SK-MEL-5 (cell line): ENCODE results near the gene PTPRS. TPM values are rescaled to one million over a fixed set of nuclear protein-coding genes. Genes with fewer than 3 reads are reported as not detected.
A peak's percentile ranks its signal among the peaks of the same experiment; 100 is the strongest.

Experiments
- DNase-seq: peaks from one replicate; pipeline ENCODE4 v3.0.0-alpha.2; 2016; ENCODE audit warnings: low read depth, low spot score
- in situ Hi-C: cut with HindIII; loops from 2 replicates; pipeline ENCODE4 v1.10.0; 2016; ENCODE audit warnings: low sequenced_read_pairs, high pct_unique_total_duplicates, low pct_unique_long_range_greater_than_20kb
- total RNA-seq: library from RNA; depleted of rRNA; stranded (reverse); fragments of >200 nt; shearing (Covaris generic); gene quantifications from 2 replicates; pipeline ENCODE4 v1.2.3, GENCODE V29; 2014

PTPRS gene
- total RNA-seq, 1 experiment from 2014 or later, result 74.6 TPM

DNA sequence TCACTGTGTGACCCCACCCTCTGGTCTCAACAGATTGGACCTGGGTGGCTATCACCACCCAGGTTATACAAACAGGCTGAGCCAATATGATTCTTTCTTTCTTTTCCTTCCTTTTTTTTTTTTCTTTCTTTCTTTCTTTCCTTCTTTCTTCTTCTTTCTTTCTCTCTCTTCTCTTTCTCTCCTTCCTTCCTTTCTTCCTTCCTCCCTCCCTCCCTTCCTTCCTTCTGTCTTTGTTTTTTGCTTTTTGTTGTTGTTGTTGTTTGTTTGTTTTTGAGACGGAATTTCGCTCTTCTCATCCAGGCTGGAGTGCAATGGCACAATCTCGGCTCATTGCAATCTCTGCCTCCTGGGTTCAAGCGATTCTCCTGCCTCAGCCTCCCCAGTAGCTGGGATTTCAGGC is 17.0 kb upstream of the PTPRS start:
- in situ Hi-C loops, result no loop called here
- DNase-seq, result no peak

DNA sequence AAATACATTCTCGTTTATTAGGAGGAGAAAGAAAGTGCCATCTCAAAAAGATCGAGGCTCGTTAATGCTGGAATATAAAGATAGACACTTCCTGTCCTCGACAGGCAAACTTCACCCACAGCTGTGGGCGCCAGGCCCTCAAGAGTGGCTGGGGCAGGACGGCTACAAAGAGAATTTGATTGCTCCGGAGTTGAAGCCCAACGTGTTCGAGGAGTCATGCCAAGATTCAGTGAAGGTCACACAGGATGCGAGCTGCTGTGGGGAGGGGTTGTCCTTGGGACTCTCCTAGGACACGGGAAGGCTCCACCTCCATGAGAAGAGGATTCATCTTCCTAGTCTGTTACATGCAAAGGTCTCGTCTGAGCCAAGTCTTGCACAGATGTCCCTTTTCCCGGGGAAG is 16.3 kb upstream of the PTPRS start:
- peak; percentile 22 for DNase-seq
- in situ Hi-C loops, result no loop called here

DNA sequence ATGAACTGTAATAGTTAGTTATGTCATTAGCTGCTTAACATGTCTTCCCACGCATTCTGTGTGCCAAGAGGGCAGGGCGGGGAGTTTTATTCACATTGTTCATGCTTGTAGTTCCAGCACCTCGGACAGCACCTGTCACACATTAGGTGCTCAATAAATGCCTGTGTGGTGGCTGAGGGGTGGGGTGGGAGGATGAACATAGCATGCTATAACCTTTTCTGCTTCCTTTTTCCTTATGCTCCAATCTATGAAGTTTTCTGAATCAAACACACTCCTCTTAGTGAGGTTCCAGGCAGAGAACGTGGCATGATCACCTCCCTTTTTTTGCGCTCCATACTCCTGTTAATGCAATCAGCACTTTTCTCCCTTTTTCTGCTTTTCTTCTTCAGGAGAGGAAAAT is 15.8 kb upstream of the PTPRS start:
- in situ Hi-C loops, result no loop called here
- DNase-seq, result no peak

GRCh38 chr19:5355693-5356092 is 15.1 kb upstream of the PTPRS start:
- in situ Hi-C loops, result no loop called here
- no peak for DNase-seq

DNA sequence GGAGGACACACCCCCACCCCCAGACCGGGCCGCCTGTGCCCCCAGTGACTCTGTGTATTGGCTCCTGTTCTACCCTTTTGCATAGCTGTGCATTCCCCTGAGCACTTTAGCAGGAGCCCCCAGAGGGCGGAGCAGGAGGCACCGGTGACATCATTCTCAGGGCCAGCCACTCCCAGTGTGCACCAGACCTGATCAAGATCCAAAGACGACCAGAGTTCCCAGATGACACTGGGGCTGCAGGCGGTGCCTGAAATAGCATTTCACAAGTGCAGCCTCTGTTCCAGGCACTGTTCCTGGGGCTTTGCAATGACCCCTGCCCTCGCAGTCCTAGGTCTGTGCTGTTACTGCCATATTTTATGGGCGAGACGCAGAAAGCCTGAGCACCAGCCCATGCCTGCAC is 14.5 kb upstream of the PTPRS start:
- in situ Hi-C loops, result no loop called here
- no peak for DNase-seq

GRCh38 chr19:5354403-5354802 is 13.8 kb upstream of the PTPRS start:
- DNase-seq, result peak; percentile 43
- in situ Hi-C loops, result no loop called here

GRCh38 chr19:5352229-5352763 is 11.7 kb upstream of the PTPRS start:
- in situ Hi-C loops, result no loop called here
- DNase-seq, result peak; percentile 27

GRCh38 chr19:5351731-5352228 is 11.2 kb upstream of the PTPRS start:
- in situ Hi-C loops, result no loop called here
- DNase-seq, result no peak

DNA sequence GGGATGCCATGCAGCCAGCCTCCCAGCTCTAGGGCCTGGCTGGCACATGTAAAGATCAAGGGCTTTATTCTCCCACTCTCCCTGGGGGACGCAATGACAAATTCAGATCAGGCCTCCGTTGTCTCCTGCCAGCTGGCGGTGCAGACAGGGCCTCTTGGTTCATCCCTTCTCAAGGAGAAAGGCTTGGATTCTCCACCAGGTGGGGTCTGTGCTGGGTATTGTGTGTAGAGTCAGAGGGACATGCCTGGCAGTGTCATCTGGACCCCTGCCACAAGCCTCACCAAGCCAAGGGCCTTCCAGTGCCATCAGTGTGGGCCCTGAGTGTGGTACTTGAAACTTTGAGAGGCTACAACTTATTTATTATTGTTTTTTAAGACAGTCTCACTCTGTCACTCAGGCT is 8.4 kb upstream of the PTPRS start:
- DNase-seq, result peak; percentile 11
- in situ Hi-C loops, result loop anchor here (25.0 kb wide), 1 partner anchor 138 kb away; no protein-coding TSS in a partner anchor

DNA sequence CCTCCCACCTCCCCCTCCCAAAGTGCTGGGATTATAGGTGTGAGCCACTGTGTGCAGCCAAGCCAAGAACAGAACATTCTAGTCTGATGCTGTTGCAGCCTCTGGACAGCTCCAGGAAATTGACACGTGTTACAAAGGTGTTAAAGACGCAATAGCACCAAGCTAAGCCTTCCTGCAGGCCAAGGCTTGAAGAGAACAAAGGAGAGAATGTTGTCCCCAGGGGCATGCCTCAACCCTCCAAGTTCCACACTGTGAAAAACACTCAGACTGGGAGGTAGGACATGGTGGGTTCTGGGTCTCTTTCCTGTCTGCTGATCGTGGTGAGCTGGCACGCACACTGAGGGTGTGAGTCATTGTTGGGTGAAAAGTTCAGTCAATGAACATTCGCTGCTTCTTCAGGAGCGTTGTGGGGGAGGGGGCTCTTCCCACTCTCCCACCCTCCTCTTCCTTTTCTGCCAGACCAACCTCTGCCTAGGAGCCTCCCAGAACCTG is 5.3 kb upstream of the PTPRS start:
- peak; percentile 13 for DNase-seq
- in situ Hi-C loops, result loop anchor here (25.0 kb wide), 1 partner anchor 141 kb away; no protein-coding TSS in a partner anchor

DNA sequence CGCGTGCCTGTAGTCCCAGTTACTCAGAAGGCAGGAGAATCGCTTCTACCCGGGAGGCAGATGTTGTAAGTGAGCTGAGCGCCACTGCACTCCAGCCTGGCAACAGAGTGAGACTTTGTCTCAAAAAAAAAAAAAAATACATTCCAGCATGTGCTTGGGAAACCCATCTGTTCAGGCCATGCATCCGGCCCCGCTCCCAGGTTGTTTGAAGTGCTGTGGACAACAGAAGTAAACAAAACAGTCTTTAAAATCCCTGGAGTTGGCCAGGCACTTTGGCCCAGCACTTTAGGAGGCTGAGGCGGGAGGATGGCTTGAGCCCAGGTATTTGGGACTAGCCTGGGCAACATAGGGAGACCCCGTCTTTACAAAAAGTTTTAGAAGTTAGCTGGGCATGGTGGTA is 3.2 kb upstream of the PTPRS start:
- DNase-seq, result peak; percentile 69

DNA sequence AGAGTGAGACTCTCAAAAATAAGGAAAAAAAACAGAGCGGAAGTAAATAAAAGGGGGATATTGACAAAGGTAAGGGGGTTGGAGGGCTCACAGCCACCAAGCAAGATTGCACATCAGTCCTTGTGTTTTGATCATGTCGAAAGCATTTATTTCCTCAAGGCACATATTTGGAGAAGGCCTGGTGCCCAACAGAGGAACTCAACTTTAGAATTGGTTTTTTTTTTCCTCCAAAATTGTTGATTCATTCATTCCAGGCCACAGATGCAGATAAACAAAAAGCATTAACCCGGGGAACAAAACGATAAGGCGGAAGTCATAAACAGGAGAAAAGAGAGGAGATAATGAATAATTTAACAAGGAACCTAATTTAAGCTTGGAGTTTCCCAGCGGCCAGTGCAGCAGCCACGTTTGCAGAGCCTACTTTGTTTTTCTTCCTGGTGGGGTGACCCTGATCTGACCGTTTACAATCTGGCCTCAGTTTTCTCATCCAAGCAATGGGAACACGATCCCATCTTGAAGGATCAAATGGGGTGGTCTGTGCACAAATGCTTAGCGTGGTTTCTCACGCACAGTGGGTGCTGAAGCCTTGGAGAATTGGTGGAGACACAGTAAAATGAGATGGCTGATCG is 2.1 kb upstream of the PTPRS start:
- no peak for DNase-seq
- in situ Hi-C loops, result loop anchor here (25.0 kb wide), 1 partner anchor 145 kb away; no protein-coding TSS in a partner anchor

More for the DNA sequence above, 3.2 kb upstream of the PTPRS start:
- in situ Hi-C loops, result loop anchor here (25.0 kb wide), 1 partner anchor 143 kb away; no protein-coding TSS in a partner anchor

DNA sequence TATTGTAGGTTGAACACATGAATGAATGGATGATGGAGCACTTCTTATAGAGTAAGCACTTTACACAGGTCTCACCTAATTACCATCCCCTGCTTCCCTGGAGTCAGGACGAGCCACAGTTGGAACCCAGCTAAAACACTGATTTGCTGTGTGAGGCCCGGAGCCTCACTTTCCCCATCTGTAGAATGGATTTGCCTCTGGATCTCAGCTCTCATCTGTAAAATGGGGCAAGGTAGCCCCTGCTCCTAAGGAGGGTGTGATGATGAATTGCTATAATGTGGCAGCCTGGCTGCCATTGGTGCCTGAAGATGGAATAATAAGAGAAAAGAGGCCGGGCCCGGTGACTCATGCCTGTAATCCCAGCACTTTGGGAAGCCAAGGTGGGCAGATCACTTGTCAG is 1.4 kb upstream of the PTPRS start:
- in situ Hi-C loops, result loop anchor here (25.0 kb wide), 1 partner anchor 145 kb away; no protein-coding TSS in a partner anchor
- no peak for DNase-seq

- DNase-seq, result no peak
- in situ Hi-C loops, result loop anchor here (25.0 kb wide), 1 partner anchor 146 kb away; no protein-coding TSS in a partner anchor
These were observed 822 bp upstream of the PTPRS start for GRCh38 chr19:5341448-5341820.

DNA sequence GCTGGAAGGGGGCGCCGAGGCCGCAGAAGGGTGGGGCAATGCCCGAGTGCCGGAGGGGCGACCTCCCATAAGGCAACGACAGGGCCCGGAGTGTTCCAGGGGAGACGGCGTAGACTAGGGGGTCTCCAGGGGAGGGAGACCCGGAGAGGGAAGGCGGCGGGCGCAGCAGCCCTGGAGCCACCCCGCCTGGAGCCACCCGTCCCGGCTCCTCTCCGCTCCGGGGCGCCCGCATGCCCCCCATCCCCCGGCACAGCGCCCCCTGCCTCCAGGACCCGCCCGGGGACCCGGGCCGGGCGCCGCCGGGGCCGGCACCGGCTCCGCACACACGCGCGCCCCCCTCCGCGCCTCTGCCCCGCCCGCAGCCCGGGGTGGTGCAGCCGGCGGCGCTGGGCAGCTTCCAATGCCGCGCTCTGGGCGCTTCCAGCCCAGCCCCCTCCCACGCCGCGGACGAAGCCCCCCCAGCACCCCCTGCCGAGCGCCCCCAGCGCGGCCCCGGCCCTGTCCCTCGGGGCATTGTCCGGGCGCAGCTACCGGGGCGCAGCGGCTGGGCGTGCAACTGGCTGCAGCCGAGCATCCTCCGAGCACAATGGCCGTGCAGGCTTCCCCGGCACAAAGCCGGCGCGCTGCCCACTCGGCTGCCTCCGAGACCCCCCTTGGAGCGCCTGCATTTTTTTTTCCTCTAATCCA is 519 bp downstream of the PTPRS start:
- DNase-seq, result peak; percentile 8
- in situ Hi-C loops, result loop anchor here (25.0 kb wide), 1 partner anchor 147 kb away; no protein-coding TSS in a partner anchor

DNA sequence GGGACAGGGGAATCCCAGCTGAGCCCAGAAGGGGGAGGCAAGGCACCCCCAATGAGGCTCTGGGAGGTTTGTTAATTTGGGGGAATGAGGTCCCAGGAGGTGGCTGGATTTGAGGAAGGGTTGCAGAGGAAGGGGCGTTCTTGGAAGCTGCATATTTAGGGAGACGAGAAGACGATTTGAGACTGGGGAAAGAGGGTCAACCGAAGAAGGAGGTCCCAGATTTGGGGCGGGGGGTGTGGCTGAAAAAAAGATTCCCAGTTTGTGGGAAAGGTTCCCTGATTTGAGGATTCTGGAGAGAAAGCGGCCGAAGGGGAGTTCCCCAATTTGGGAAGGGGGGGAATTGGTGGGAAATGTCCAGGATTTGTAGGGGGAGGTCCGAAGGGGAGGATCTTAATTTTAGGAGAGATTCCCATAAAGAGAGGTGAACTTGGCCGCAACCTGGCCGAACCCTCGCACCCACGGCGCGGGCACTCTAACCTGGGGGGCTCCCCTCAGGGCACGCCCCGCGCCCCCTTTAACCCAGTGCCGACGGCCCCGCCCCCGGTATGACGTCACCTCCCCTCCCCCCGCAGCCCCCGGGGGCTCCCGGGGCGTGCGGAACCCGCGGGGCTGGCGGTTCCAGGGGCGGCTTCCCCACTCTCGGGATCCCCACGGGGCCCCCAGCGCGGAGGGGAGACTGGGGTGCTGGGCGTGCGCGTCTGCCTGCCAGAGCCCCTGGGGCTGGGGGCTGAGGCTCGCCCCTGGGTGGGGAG is 1.2 kb downstream of the PTPRS start:
- DNase-seq, result no peak

GRCh38 chr19:5338656-5339197 is 1.9 kb downstream of the PTPRS start:
- DNase-seq, result no peak

More for the DNA sequence above, 1.2 kb downstream of the PTPRS start:
- in situ Hi-C loops, result loop anchor here (25.0 kb wide), 1 partner anchor 148 kb away; no protein-coding TSS in a partner anchor

More at GRCh38 chr19:5338656-5339197, 1.9 kb downstream of the PTPRS start:
- in situ Hi-C loops, result loop anchor here (25.0 kb wide), 1 partner anchor 149 kb away; no protein-coding TSS in a partner anchor
